GM18868 (cell line): ENCODE results near the gene FRS3.

ENCODE experiments used
- ATAC-seq: cut with Tn5 transposase; IDR thresholded peaks from one replicate; pipeline ENCODE4 v1.9.1; 2021; ENCODE audit warnings: mild to moderate bottlenecking, moderate library complexity; ENCODE audit not compliant: unreplicated experiment

Gene FRS3

GRCh38 chr6:41730531-41731436 lies 48.9 kb downstream of the FRS3 start:
- no peak for ATAC-seq

GRCh38 chr6:41729624-41730023 lies 50.1 kb downstream of the FRS3 start:
- ATAC-seq: no peak

- no peak for ATAC-seq
Observed at GRCh38 chr6:41728954-41729353, 50.7 kb downstream of the FRS3 start.

GRCh38 chr6:41728073-41728936 lies 51.4 kb downstream of the FRS3 start:
- ATAC-seq: no peak

- ATAC-seq: no peak
Observed at GRCh38 chr6:41727705-41728072, 52.0 kb downstream of the FRS3 start.

GRCh38 chr6:41726876-41727275 lies 52.8 kb downstream of the FRS3 start:
- ATAC-seq: no peak

GRCh38 chr6:41724586-41725501 lies 54.9 kb downstream of the FRS3 start:
- ATAC-seq: no peak

GRCh38 chr6:41724228-41724580 lies 55.5 kb downstream of the FRS3 start:
- ATAC-seq: peak; percentile 18

- peak; percentile 70 for ATAC-seq
Observed at GRCh38 chr6:41723530-41724227, 56.0 kb downstream of the FRS3 start.

- ATAC-seq: no peak
Observed at GRCh38 chr6:41722969-41723529, 56.7 kb downstream of the FRS3 start.

- no peak for ATAC-seq
Observed at GRCh38 chr6:41721414-41721813, 58.3 kb downstream of the FRS3 start.

GRCh38 chr6:41720783-41721182 lies 58.9 kb downstream of the FRS3 start:
- no peak for ATAC-seq

- no peak for ATAC-seq
Observed at GRCh38 chr6:41720262-41720620, 59.5 kb downstream of the FRS3 start.
